IMR-90 (cell line): Measurements from ENCODE around the gene TAS2R38. TPM values are rescaled to one million over a fixed set of nuclear protein-coding genes. Genes with fewer than 3 reads are reported as not detected.

ENCODE experiments used
- ATAC-seq: fragments of 200-7000 bp; cut with Tn5 transposase; 2 replicates; pipeline ENCODE4 v1.9.1; 2020; ENCODE audit warnings: low read depth, mild to moderate bottlenecking, moderate library complexity
- BruUV-seq: library from RNA; stranded (reverse); fragments of 400-500 nt; replicated peaks from 2 replicates; lab custom pipeline; 2021; lab: Mats Ljungman, UMichigan
- CTCF ChIA-PET: fragments of 300-600 bp; formaldehyde crosslinking; extraction: SDS; loops from one replicate; lab custom pipeline; 2021; ENCODE audit warnings: antibody characterized with exemption; lab: Yijun Ruan, JAX
- POLR2A ChIA-PET: fragments of 300-600 bp; sonication (Branson Sonifier 250); formaldehyde crosslinking; loops from one replicate; lab custom pipeline; 2022; ENCODE audit warnings: antibody characterized with exemption; ENCODE audit not compliant: unreplicated experiment; lab: Charles Lee
- DNase-seq: peaks from one replicate; pipeline ENCODE4 v3.0.0; 2013
- H2AFZ ChIP-seq: replicated peaks from 2 replicates; pipeline ENCODE3; 2013; ENCODE audit warnings: low read length, mild to moderate bottlenecking; ENCODE audit not compliant: poor library complexity
- H2AK5ac ChIP-seq: 2 replicates; pipeline ENCODE4 v1.6.1; 2013; ENCODE audit warnings: low read depth, low read length, inconsistent platforms
- H2AK9ac ChIP-seq: replicated peaks from 2 replicates; pipeline ENCODE3; 2013; ENCODE audit warnings: mild to moderate bottlenecking, low read depth, low read length, moderate library complexity; ENCODE audit not compliant: poor library complexity
- H2BK120ac ChIP-seq: 2 replicates; pipeline ENCODE4 v1.6.1; 2013; ENCODE audit warnings: low read depth, low read length, inconsistent platforms
- H2BK15ac ChIP-seq: 3 replicates; pipeline ENCODE4 v1.6.1; 2013; ENCODE audit warnings: low read depth, low read length, inconsistent platforms
- H2BK20ac ChIP-seq: 2 replicates; pipeline ENCODE4 v1.6.1; 2013; ENCODE audit warnings: low read depth, mild to moderate bottlenecking, inconsistent platforms, low read length, moderate library complexity
- H2BK5ac ChIP-seq: 2 replicates; pipeline ENCODE4 v1.6.1; 2013; ENCODE audit warnings: mild to moderate bottlenecking, low read depth, low read length, inconsistent platforms; ENCODE audit not compliant: poor library complexity, severe bottlenecking
- H3K14ac ChIP-seq: replicated peaks from 2 replicates; pipeline ENCODE4 v1.6.1; 2013; ENCODE audit warnings: low read depth, low read length, inconsistent platforms
- H3K18ac ChIP-seq: 2 replicates; pipeline ENCODE4 v1.6.1; 2013; ENCODE audit warnings: low read depth, low read length, control low read depth
- H3K23ac ChIP-seq: 2 replicates; pipeline ENCODE4 v1.6.1; 2013; ENCODE audit warnings: low read depth, low read length, inconsistent platforms
- H3K27ac ChIP-seq: 2 replicates; pipeline ENCODE4 v1.5.1; 2013; ENCODE audit warnings: mild to moderate bottlenecking, control low read depth, low read length; ENCODE audit not compliant: insufficient read depth
- H3K27me3 ChIP-seq: 2 replicates; pipeline ENCODE4 v1.6.1; 2013; ENCODE audit warnings: low read length; ENCODE audit not compliant: control insufficient read depth, insufficient read depth
- H3K36me3 ChIP-seq: 2 replicates; pipeline ENCODE4 v1.6.1; 2013; ENCODE audit warnings: low read length, mixed read lengths; ENCODE audit not compliant: control insufficient read depth, insufficient read depth
- H3K4ac ChIP-seq: 2 replicates; pipeline ENCODE4 v1.6.1; 2013; ENCODE audit warnings: low read depth, low read length, inconsistent platforms
- H3K4me1 ChIP-seq: 2 replicates; pipeline ENCODE4 v1.6.1; 2013; ENCODE audit warnings: low read length, mixed read lengths; ENCODE audit not compliant: control insufficient read depth, insufficient read depth
- H3K4me2 ChIP-seq: 2 replicates; pipeline ENCODE4 v1.6.1; 2013; ENCODE audit warnings: low read depth, mild to moderate bottlenecking, control low read depth, low read length, moderate library complexity
- H3K4me3 ChIP-seq: 2 replicates; pipeline ENCODE4 v1.5.1; 2013; ENCODE audit warnings: low read depth, mild to moderate bottlenecking, control low read depth, low read length, moderate library complexity; ENCODE audit not compliant: insufficient read depth
- H3K56ac ChIP-seq: 2 replicates; pipeline ENCODE4 v1.6.1; 2013; ENCODE audit warnings: low read length, inconsistent platforms; ENCODE audit not compliant: insufficient read depth; ENCODE audit errors: extremely low read depth
- H3K79me1 ChIP-seq, 2 experiments: 2 replicates each; pipeline ENCODE4 v1.6.1; 2013; ENCODE audit warnings: low read length in 2 of 2, inconsistent platforms in 1 of 2, low read depth in 1 of 2
- H3K9ac ChIP-seq: 2 replicates; pipeline ENCODE4 v1.6.1; 2013; ENCODE audit warnings: low read depth, low read length, control low read depth
- H3K9me1 ChIP-seq: 2 replicates; pipeline ENCODE4 v1.6.1; 2013; ENCODE audit warnings: low read length, inconsistent platforms; ENCODE audit not compliant: insufficient read depth
- H3K9me3 ChIP-seq: 2 replicates; pipeline ENCODE4 v1.6.1; 2013; ENCODE audit warnings: low read length; ENCODE audit not compliant: control insufficient read depth, insufficient read depth
- H4K20me1 ChIP-seq: 2 replicates; pipeline ENCODE4 v1.6.1; 2013; ENCODE audit warnings: low read length, inconsistent platforms; ENCODE audit not compliant: insufficient read depth
- H4K5ac ChIP-seq: 2 replicates; pipeline ENCODE4 v1.6.1; 2013; ENCODE audit warnings: mild to moderate bottlenecking, low read depth, low read length, control low read depth
- H4K8ac ChIP-seq, 2 experiments: 2 replicates each; pipeline ENCODE4 v1.6.1; 2013; ENCODE audit warnings: low read depth in 2 of 2, low read length in 2 of 2, control low read depth in 1 of 2, inconsistent platforms in 1 of 2
- H4K91ac ChIP-seq: 2 replicates; pipeline ENCODE4 v1.6.1; 2013; ENCODE audit warnings: low read depth, low read length, inconsistent platforms; ENCODE audit not compliant: insufficient read depth
- CHD1 ChIP-seq: IDR thresholded peaks from 2 replicates; pipeline ENCODE4 v1.6.1; 2012; ENCODE audit warnings: low read depth, low read length, improper control_type of control experiment
- MAFK ChIP-seq: IDR thresholded peaks from 2 replicates; pipeline ENCODE4 v1.6.1; 2012; ENCODE audit warnings: low read depth, low read length, improper control_type of control experiment
- NFE2L2 ChIP-seq: fragments of 150-350 bp; IDR thresholded peaks from 2 replicates; pipeline ENCODE4 v1.6.1; 2016; ENCODE audit warnings: low read depth, mild to moderate bottlenecking, low read length
- RFX5 ChIP-seq: IDR thresholded peaks from 2 replicates; pipeline ENCODE4 v1.8.0; 2012; ENCODE audit warnings: low read depth, mild to moderate bottlenecking, low read length, moderate library complexity
- SMC3 ChIP-seq: fragments of 150-350 bp; IDR thresholded peaks from 2 replicates; pipeline ENCODE4 v1.6.1; 2016; ENCODE audit warnings: low read depth, mild to moderate bottlenecking, antibody characterized with exemption, low read length, moderate library complexity
- WGBS, 2 experiments: methylation state at CpG; one replicate each; pipeline versions ENCODE4 v1.1.5 to v1.1.7; 2013; ENCODE audit warnings: missing lambda C conversion rate in 2 of 2; ENCODE audit not compliant: insufficient read length in 1 of 2; ENCODE audit errors: extremely low coverage in 2 of 2; 5-methylcytosine and 5-hydroxymethylcytosine counted together
- dilution Hi-C: fragments of 300-500 bp; cut with HindIII; formaldehyde crosslinking; loops from one replicate; pipeline ENCODE4 v1.14.3; 2018; ENCODE audit warnings: low sequenced_read_pairs; ENCODE audit not compliant: unreplicated experiment
- in situ Hi-C: fragments of 300-500 bp; cut with MboI; formaldehyde crosslinking; loops from 3 replicates; pipeline ENCODE4 v1.14.3; 2019; ENCODE audit warnings: low sequenced_read_pairs, inconsistent platforms, mixed read lengths
- intact Hi-C: fragments of 100-400 bp; cut with micrococcal nuclease; formaldehyde crosslinking; loops from 2 replicates; pipeline ENCODE4 v1.10.0; 2022
- polyA plus RNA-seq, 3 experiments: library from polyadenylated mRNA; depleted of rRNA; stranded (reverse); fragments of >200 nt; gene quantifications; 2 replicates each; pipeline ENCODE4 v1.2.3, GENCODE V29; 2012; ENCODE audit warnings: low replicate concordance in 1 of 3
- total RNA-seq: library from RNA; depleted of rRNA; stranded (reverse); fragments of >200 nt; gene quantifications from 2 replicates; pipeline ENCODE4 v1.2.3, GENCODE V29; 2012
- TF ChIP-seq, protein P1 (sequence below): conservative IDR thresholded peaks from 2 replicates; pipeline ENCODE4 v1.5.1; 2012; ENCODE audit warnings: mild to moderate bottlenecking, low read depth, low read length, improper control_type of control experiment
- TF ChIP-seq, protein P2 (sequence below): fragments of 150-350 bp; IDR thresholded peaks from 2 replicates; pipeline ENCODE4 v1.6.1; 2016; ENCODE audit warnings: low read depth, mild to moderate bottlenecking, low read length, moderate library complexity, borderline replicate concordance

Gene TAS2R38
- total and polyA plus RNA-seq, 2 of the 4 experiments (the other 2 are of a cell fraction) = not detected

DNA sequence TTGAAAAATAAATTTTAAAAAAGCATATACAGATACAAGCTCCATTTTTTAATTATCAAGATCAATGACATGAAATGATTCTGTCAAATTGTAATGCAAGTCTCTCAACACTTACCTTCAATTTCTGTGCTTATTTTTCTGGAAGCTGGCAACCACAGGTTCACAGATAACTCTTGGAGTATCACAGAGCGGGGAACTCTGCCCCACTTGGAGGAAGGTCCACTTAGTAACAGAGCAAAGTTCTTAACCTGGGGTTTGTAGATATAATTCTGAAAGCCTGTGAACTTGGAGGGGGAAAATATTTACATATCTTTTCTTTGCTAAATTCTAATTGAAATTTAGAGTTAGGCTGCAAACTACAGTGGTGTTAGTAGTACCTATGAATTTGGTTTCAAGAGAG lies 19.8 kb upstream of the TAS2R38 start:
- Histone ChIP-seq H3K9me1 (no peaks in the 10 kb centered on the region), H3K4me3 (no peak overlapping the region), H3K14ac (no peak overlapping the region), H3K56ac (no peak overlapping the region), H2AFZ (no peak overlapping the region), H3K36me3 (no peaks in the 10 kb centered on the region), H2BK15ac (no peak overlapping the region), H2BK20ac (no peak overlapping the region), H3K18ac (no peak overlapping the region), H3K9ac (no peak overlapping the region), H2BK5ac (no peak overlapping the region), H4K91ac (no peak overlapping the region), H3K79me1 (no peaks in the 10 kb centered on the region), H2AK5ac (no peak overlapping the region), H3K4me1 (no peaks in the 10 kb centered on the region), H3K27ac (no peak overlapping the region), H2AK9ac (no peak overlapping the region), H3K4ac (no peak overlapping the region), H2BK120ac (no peak overlapping the region), H4K20me1 (no peaks in the 10 kb centered on the region), H4K5ac (no peak overlapping the region), H3K4me2 (no peak overlapping the region), H3K9me3 (peaks cover 25% of the 10 kb centered on the region), H3K27me3 (no peaks in the 10 kb centered on the region), H3K23ac (no peak overlapping the region), H4K8ac (no peak overlapping the region)
- DNase-seq (no peak), ATAC-seq (no peak)
- CTCF ChIA-PET = no interaction called here
- TF ChIP-seq, protein P1, sequence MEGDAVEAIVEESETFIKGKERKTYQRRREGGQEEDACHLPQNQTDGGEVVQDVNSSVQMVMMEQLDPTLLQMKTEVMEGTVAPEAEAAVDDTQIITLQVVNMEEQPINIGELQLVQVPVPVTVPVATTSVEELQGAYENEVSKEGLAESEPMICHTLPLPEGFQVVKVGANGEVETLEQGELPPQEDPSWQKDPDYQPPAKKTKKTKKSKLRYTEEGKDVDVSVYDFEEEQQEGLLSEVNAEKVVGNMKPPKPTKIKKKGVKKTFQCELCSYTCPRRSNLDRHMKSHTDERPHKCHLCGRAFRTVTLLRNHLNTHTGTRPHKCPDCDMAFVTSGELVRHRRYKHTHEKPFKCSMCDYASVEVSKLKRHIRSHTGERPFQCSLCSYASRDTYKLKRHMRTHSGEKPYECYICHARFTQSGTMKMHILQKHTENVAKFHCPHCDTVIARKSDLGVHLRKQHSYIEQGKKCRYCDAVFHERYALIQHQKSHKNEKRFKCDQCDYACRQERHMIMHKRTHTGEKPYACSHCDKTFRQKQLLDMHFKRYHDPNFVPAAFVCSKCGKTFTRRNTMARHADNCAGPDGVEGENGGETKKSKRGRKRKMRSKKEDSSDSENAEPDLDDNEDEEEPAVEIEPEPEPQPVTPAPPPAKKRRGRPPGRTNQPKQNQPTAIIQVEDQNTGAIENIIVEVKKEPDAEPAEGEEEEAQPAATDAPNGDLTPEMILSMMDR = no peak
- TF ChIP-seq NFE2L2 (no peak), CHD1 (no peak), SMC3 (no peak), MAFK (no peak), RFX5 (no peak)
- TF ChIP-seq, protein P2, sequence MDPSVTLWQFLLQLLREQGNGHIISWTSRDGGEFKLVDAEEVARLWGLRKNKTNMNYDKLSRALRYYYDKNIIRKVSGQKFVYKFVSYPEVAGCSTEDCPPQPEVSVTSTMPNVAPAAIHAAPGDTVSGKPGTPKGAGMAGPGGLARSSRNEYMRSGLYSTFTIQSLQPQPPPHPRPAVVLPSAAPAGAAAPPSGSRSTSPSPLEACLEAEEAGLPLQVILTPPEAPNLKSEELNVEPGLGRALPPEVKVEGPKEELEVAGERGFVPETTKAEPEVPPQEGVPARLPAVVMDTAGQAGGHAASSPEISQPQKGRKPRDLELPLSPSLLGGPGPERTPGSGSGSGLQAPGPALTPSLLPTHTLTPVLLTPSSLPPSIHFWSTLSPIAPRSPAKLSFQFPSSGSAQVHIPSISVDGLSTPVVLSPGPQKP = no peak
- intact Hi-C loops (no loop called here), dilution Hi-C loops (no loop called here), in situ Hi-C loops (no loop called here)
- WGBS, 2 experiments = no CpG with 5 or more reads among the region's 1 CpG
- POLR2A ChIA-PET = no interaction called here
- no TSS peak for BruUV-seq
